GM12891 (cell line): ENCODE measurements around the gene NFE2L2.
"Not testable (repeated sequence)": the region's sequence is repeated elsewhere in the genome, so short reads cannot be mapped to it uniquely, and the experiment has no call there.

Source experiments
- DNase-seq: peaks from one replicate; pipeline ENCODE4 v3.0.0; 2011; ENCODE audit warnings: low spot score; ENCODE audit not compliant: insufficient read length
- FAIRE-seq: peaks from 2 replicates; lab custom pipeline; 2011; peaks lifted over from hg19 to GRCh38; lab: Jason Lieb, UNC
- PAX5 ChIP-seq: IDR thresholded peaks from 2 replicates; pipeline ENCODE4 v1.6.1; 2011; ENCODE audit warnings: low read length, moderate library complexity, mild to moderate bottlenecking; ENCODE audit not compliant: insufficient read depth, severe bottlenecking
- POLR2A ChIP-seq: IDR thresholded peaks from 2 replicates; pipeline ENCODE4 v1.6.1; 2011; ENCODE audit warnings: low read depth, low read length, control low read depth
- POLR2AphosphoS5 ChIP-seq: IDR thresholded peaks from 2 replicates; pipeline ENCODE4 v1.6.1; 2011; ENCODE audit warnings: low read depth, low read length, control low read depth
- POU2F2 ChIP-seq: IDR thresholded peaks from 2 replicates; pipeline ENCODE4 v1.6.1; 2011; ENCODE audit warnings: low read depth, mild to moderate bottlenecking, control low read depth, low read length, moderate library complexity
- SPI1 ChIP-seq: IDR thresholded peaks from 2 replicates; pipeline ENCODE4 v1.6.1; 2011; ENCODE audit warnings: low read depth, low read length, control low read depth
- TAF1 ChIP-seq: IDR thresholded peaks from 2 replicates; pipeline ENCODE4 v1.6.1; 2011; ENCODE audit warnings: low read depth, low read length, control low read depth

The NFE2L2 gene

DNA sequence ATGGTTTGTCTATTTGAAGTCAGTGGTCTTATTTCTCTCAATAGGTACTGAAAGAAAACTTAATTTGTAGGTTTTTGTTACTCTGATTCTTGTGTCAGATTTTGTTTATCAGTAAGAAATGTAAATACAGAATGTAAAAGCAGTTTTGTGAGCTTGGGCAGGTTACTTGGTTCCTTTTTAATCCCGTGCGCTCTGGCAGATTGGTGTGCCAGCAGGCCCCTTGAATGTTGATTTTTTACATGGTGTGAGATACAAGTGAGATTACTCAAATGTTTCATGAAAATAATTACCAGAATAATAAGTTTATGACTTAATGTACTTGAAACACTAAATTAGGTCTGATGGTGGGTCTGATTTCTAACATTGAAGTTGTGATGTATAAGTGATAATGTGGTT is 38.6 kb downstream of the NFE2L2 start:
- TF ChIP-seq POLR2A (peak; percentile 46), PAX5 (no peak)
- DNase-seq (no peak), FAIRE-seq (no peak)

DNA sequence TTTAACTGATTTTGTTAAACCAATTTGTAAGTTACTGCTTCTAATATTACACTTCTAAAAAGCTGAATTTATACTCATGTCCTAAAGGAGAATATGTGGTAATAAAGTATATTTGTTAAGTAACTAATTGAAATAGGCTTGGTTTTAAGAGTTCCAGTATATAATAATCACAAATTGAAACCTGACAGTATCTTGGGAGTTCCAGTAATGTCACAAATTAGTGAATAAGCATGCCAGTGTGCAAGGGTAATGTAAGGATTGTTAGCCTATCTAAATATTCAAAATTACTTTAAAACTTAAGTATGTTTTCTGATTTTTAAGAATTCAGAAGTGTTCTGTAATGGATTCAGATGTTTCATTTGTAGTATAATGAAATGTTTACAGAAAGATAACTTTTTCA is 41.1 kb downstream of the NFE2L2 start:
- FAIRE-seq, DNase-seq: not testable (repeated sequence)

DNA sequence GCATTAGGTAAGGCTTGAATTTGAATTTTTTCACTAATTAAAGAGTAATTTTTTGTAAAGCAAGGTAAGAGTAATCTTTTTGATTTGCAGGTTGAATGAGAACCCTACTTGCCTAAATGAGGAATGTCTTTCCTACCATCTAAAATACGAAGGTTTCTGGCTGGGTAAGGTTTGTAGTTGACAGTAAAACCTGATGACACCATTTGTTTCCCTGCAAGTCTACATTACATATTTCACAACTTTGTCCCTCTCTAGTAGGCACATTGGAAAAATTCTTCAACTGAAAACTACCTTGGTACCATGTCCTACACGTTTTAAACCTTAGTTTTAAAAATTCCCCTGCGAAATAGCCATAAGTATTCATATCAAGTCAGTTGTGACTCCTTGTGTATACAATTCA is 42.6 kb downstream of the NFE2L2 start:
- TF ChIP-seq POLR2AphosphoS5 (no peak), PAX5 (no peak), TAF1 (no peak), POLR2A (no peak; the same call in 1 of the 2 replicates), POU2F2 (no peak), SPI1 (no peak)
- DNase-seq: no peak
- FAIRE-seq: no peak

DNA sequence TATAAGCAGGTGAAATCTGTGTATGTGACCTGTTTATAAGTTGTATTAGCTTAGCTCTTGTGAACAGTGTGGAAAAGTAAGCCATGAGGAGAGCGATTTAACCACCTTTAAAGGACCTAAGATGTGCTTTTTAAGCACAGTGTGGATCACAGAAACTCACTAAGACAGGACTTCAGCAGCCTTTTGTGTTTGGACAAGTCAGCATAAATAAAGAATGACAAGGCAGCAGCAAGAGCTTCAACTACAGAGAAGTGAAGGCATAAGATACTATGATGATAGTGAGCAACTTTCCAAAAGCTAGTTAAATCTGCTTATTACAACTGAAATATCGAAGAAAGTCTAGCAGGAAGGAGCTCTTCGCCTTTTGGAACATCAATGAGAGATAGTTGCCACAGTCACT is 43.0 kb downstream of the NFE2L2 start:
- no peak for TF ChIP-seq TAF1
- peak; percentile 43; the same call in 1 of the 2 replicates for TF ChIP-seq POLR2AphosphoS5
- peak; percentile 23 for TF ChIP-seq POLR2A
- DNase-seq (no peak), FAIRE-seq (no peak)

DNA sequence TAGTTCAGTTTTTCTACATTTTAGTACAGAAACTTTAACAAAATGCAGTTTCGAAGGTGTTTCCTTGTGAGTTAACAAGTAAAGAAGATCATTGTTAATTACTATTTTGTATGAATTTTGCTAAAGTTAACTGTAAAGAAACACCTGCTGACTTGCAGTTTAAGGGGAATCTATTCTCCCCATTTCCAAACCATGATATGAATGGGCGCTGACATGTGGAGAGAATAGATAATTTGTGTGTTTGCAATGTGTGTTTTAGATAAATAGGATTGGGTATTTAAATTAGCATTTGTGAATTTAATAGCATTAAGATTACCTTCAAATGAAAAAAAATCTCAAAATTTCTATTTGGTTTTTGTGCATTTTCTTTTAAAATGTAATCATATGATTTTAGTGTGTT is 44.7 kb downstream of the NFE2L2 start:
- not testable (repeated sequence) for DNase-seq, FAIRE-seq

DNA sequence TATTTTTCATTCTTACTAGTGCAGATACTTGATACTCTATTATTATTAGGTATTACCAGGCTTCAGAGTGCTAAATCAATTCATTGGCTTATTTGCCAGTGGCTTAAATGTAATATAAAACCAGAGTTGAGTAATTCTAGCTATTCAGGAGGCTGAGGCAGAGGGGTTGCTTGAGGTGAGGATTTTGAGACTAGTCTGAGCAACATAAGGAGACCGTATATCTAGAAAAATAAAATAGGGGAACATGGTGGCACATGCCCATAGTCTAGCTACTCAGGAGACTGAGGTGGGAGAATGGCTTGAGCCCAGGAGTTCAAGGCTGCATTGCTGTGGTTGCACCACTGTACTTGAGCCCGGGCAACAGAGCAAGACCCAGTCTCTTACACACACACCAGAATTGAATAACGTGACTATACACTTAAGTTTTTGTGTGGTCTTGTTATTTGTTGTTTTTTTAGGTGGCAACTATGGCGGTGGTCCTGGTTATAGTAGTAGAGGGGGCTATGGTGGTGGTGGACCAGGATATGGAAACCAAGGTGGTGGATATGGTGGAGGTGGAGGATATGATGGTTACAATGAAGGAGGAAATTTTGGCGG is 47.2 kb downstream of the NFE2L2 start:
- DNase-seq (no peak), FAIRE-seq (no peak)
- TF ChIP-seq POU2F2 (no peak), SPI1 (no peak), PAX5 (no peak), POLR2AphosphoS5 (peak; percentile 66), POLR2A (peak; percentile 43; the same call in 1 of the 2 replicates)

DNA sequence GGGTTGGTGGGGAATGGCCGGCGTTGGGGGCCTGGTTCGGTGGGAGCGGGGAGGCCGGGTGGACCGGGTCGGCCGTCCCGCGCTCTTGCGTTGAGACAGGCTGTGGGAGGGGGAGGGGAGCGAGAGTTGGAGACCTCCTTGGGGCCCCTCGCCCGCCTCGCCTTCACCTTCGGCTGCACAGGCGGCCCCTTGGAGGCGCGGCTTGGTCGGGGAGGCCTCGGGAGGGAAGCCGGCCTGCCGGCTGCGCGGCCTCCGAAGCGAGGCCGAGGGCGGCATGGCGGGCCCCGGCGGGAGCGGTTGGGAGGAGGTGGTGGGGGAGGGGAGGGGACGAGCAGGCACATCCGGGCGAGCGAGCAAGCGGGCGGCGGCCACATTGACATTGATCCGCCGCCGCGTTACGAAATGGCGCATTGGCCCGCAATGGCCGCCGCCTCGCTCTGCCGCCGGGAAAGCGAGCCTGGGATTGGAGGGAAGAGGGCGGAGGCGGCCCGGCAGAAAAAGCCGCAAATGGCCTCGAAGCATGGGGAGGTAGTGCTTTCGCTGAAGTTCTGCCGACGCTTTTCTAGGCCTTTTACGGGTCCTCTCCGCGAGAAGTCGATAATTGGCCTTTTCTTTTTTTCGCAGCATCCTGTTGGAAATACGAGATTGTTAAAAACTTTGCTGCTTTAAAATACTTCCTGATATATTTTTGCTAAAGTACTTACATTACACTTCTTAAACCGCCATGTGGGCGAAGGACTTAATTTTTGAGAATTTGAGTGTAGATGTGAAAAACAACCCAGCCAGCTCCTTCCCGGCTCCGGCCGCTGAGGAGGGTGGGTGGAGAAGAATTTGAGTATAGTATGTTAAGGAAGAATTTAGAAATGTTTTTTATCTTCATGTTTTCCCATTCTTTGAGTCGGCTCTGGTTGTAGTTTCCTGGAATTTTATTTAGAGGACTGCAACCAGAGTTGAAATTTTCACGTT is 51.4 kb downstream of the NFE2L2 start:
- TF ChIP-seq SPI1: no peak
- TF ChIP-seq PAX5: no peak
- peak; percentile 48; the same call in 1 of the 2 replicates for TF ChIP-seq POLR2A
- no peak for TF ChIP-seq TAF1
- TF ChIP-seq POLR2AphosphoS5: peak; percentile 63; the same call in 1 of the 2 replicates
- DNase-seq (peak; percentile 71), FAIRE-seq (peak; percentile 91)

DNA sequence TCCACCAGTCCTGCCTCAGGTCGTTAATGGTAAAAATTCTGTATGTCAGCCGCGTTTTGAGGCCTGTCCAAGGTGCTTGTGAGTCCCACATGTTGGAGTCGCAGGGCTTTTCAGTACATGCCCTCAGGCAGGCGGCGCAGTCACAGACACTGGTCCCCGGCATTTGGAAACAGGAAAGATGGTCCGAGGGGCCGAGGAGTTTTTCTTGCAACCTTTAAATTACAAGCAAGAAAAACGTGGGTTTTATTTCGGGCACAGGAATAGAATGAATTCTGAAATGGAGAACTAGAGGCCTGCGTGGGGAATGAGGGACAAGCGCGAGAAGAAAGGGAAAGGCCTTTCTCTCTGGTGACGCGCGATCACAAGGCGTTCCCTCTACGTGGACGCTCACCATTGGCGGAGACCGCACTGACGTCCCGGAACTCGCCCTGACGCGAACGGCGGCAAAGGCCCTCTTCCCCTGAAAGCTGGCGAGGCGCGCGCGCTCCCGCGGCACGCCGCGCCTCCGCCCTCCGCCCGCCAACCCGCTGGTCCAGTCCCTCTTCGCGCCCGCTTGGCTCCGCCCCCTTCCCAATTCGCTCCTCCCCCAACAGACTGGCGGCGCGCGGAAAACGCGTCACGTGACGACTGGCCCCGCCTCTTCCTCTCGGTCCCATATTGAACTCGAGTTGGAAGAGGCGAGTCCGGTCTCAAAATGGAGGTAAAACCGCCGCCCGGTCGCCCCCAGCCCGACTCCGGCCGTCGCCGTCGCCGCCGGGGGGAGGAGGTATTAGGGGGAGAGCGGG is 52.2 kb downstream of the NFE2L2 start, which contains the start of gene HNRNPA3:
Gene HNRNPA3, plus strand, starts transcription at position 689 of the 785 bp plus-strand sequence. Its CDS starts 6 bp downstream, at position 695.
- peak; percentile 97 for FAIRE-seq
- DNase-seq: peak; percentile 92
- TF ChIP-seq POLR2A (peak; percentile 88), POLR2AphosphoS5 (peak; percentile 92), TAF1 (peak; percentile 91), POU2F2 (no peak), SPI1 (no peak)

DNA sequence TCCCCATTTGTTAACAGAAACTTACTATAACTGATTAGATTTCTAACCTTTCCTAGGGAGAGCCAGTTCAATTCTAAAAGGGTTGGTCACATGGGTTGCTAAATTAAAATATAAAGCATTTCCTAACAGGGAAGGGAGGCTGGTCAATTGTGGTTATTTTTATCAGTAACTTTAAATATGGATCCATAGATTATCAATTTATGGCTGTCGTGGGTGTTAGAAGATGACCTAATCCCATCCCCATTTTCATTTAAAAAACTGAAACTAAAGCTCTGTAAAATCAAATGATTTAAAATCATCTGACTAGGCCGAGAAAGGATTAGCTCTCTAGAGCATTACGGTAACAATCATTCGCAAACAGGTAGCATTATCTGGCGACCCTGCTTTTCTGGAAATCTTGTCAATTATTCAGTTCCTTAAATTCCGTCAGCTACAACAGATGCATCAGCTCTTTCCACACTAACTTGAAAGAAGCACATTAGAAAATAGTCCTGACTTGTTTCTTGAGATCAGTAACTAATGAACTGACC is 52.9 kb downstream of the NFE2L2 start:
- FAIRE-seq (no peak), DNase-seq (no peak)

DNA sequence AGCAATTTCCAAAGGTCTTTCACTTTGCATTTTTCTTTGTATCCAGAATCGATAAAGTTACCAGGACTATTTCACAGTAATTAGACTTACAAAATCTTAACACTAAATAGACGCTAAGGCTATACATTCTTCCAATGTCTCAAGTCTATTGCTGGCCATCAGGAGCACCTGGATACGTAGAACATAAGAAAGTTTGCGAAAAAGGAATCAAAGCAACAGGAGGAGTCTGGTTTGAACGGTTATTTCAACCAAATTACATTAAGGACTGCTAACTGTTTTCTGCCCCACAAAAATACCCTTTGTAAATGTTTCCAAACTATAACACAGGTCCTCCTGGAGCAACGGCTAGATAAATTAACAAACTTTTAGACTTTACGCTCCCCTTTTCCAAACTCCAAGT is 53.4 kb downstream of the NFE2L2 start:
- FAIRE-seq (no peak), DNase-seq (no peak)
- TF ChIP-seq POLR2AphosphoS5: no peak
- TF ChIP-seq POLR2A: no peak
- TF ChIP-seq PAX5: no peak

More for the DNA sequence above, 52.9 kb downstream of the NFE2L2 start:
- TF ChIP-seq SPI1: peak; percentile 52; the same call in 1 of the 2 replicates
- no peak for TF ChIP-seq POLR2A

DNA sequence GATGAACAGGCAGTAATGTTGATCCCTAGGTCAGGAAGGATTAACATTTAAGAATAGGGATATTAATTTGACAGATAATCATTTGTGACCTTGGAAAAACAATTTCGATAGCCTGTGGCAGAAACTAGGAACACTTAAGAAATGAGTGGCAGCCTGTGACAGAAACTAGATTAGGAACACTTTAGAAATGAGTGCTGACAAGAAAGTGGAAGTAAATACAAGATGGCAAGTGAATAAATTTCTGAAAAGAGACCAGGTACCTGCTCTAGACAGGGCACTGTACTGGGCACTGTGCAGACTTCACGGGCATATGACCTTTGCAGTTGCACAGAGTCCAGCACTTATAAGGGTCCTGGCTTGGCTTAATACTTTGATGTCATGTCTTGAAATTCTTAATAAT is 57.4 kb downstream of the NFE2L2 start:
- no peak for FAIRE-seq
- DNase-seq: peak; percentile 34
- TF ChIP-seq PAX5 (no peak), POU2F2 (no peak)
